HCT116 (cell line): ENCODE data around the gene TXNDC12. TPM values are rescaled to one million over a fixed set of nuclear protein-coding genes. Genes with fewer than 3 reads are reported as not detected.
"Not testable (repeated sequence)": the region's sequence is repeated elsewhere in the genome, so short reads cannot be mapped to it uniquely, and the experiment has no call there.

ENCODE experiments used
- ATAC-seq: fragments of 200-7000 bp; cut with Tn5 transposase; 2 replicates; pipeline ENCODE4 v1.9.1; 2020; ENCODE audit warnings: mild to moderate bottlenecking, moderate library complexity
- BruUV-seq: library from RNA; stranded (reverse); fragments of 400-500 nt; replicated peaks from 2 replicates; lab custom pipeline; 2021; lab: Mats Ljungman, UMichigan
- CTCF ChIA-PET: fragments of 300-600 bp; sonication (Branson Sonifier 250); formaldehyde crosslinking; loops from one replicate; lab custom pipeline; 2021; ENCODE audit warnings: antibody characterized with exemption; lab: Charles Lee
- POLR2A ChIA-PET: fragments of 300-600, 350-600 bp; sonication (Branson Sonifier 250); formaldehyde crosslinking; loops from one replicate; lab custom pipeline; 2021; ENCODE audit warnings: antibody characterized with exemption; lab: Charles Lee
- RAD21 ChIA-PET, 2 experiments: fragments of 300-600 bp; sonication (Branson Sonifier 250); formaldehyde crosslinking; loops; one replicate each; lab custom pipeline; 2023; ENCODE audit warnings: low total read pairs in 2 of 2; ENCODE audit not compliant: uncharacterized antibody in 2 of 2, unreplicated experiment in 2 of 2, low non-redundant PET in 1 of 2; lab: Charles Lee
- DNase-seq: peaks from one replicate; pipeline ENCODE4 v3.0.0-alpha.2; 2010; ENCODE audit warnings: low read depth, low spot score
- H2AFZ ChIP-seq: fragments of 200-600 bp; shearing (Covaris generic), sonication (generic); 2 replicates; pipeline ENCODE4 v1.6.1; 2017; ENCODE audit warnings: low read depth, mixed run types, mixed read lengths, antibody characterized with exemption, low read length; ENCODE audit not compliant: poor library complexity, severe bottlenecking
- H3K27ac ChIP-seq: 2 replicates; pipeline ENCODE4 v1.5.1; 2012; ENCODE audit warnings: low read depth, low read length
- H3K27me3 ChIP-seq: fragments of 200-600 bp; sonication (generic); 2 replicates; pipeline ENCODE4 v1.6.1; 2016; ENCODE audit warnings: mixed run types, low read length, mixed read lengths; ENCODE audit not compliant: insufficient read depth
- H3K36me3 ChIP-seq, 2 experiments: fragments of 200-500 bp in 1 of 2; fragments of 200-600 bp in 1 of 2; sonication (Bioruptor generic) in 1 of 2; sonication (generic) in 1 of 2; 2 replicates each; pipeline versions ENCODE4 v1.5.1 to v1.6.1; 2014 to 2016; ENCODE audit warnings: low read length in 2 of 2, inconsistent platforms in 1 of 2, mixed read lengths in 1 of 2, mixed run types in 1 of 2; ENCODE audit not compliant: insufficient read depth in 2 of 2, control insufficient read depth in 1 of 2
- H3K4me1 ChIP-seq, 2 experiments: fragments of 200-600 bp in 1 of 2; sonication (generic) in 1 of 2; 2 replicates each; pipeline versions ENCODE4 v1.5.1 to v1.6.1; 2012 to 2017; ENCODE audit warnings: low read length in 2 of 2, inconsistent platforms in 1 of 2, mild to moderate bottlenecking in 1 of 2, mixed read lengths in 1 of 2, mixed run types in 1 of 2, moderate library complexity in 1 of 2; ENCODE audit not compliant: insufficient read depth in 2 of 2, control insufficient read depth in 1 of 2
- H3K4me2 ChIP-seq: fragments of 200-600 bp; sonication (generic); 2 replicates; pipeline ENCODE4 v1.6.1; 2017; ENCODE audit warnings: mixed run types, low read length, mixed read lengths
- H3K4me3 ChIP-seq, 2 experiments: fragments of 200-600 bp in 1 of 2; sonication (generic) in 1 of 2; replicated peaks in 1 of 2; 2 replicates each; pipeline ENCODE4 v1.5.1; 2011 to 2016; ENCODE audit warnings: low read length in 2 of 2, control low read depth in 1 of 2, low read depth in 1 of 2, mild to moderate bottlenecking in 1 of 2, mixed read lengths in 1 of 2, mixed run types in 1 of 2
- H3K79me2 ChIP-seq: fragments of 200-600 bp; sonication (generic); 2 replicates; pipeline ENCODE4 v1.6.1; 2017; ENCODE audit warnings: mild to moderate bottlenecking, mixed run types, low read length, moderate library complexity, mixed read lengths; ENCODE audit not compliant: insufficient read depth
- H3K9ac ChIP-seq: fragments of 200-600 bp; sonication (generic); 2 replicates; pipeline ENCODE4 v1.6.1; 2016; ENCODE audit warnings: low read length, mixed read lengths
- H3K9me2 ChIP-seq: fragments of 200-600 bp; sonication (generic), shearing (Covaris generic); 2 replicates; pipeline ENCODE4 v1.6.1; 2017; ENCODE audit warnings: mixed run types, mild to moderate bottlenecking, moderate library complexity; ENCODE audit not compliant: insufficient read depth
- H3K9me3 ChIP-seq, 2 experiments: fragments of 200-500 bp in 1 of 2; fragments of 200-600 bp in 1 of 2; sonication (Bioruptor generic) in 1 of 2; sonication (generic) in 1 of 2; 2 replicates each; pipeline ENCODE4 v1.6.1; 2014 to 2017; ENCODE audit warnings: low read length in 2 of 2, mixed read lengths in 2 of 2, inconsistent platforms in 1 of 2, low read depth in 1 of 2, mild to moderate bottlenecking in 1 of 2, mixed run types in 1 of 2, moderate library complexity in 1 of 2; ENCODE audit not compliant: control insufficient read depth in 1 of 2, insufficient read depth in 1 of 2
- H4K20me1 ChIP-seq: fragments of 200-600 bp; sonication (generic), shearing (Covaris generic); 2 replicates; pipeline ENCODE4 v1.6.1; 2017; ENCODE audit warnings: mixed run types, mild to moderate bottlenecking, moderate library complexity; ENCODE audit not compliant: insufficient read depth
- CBX3 ChIP-seq: IDR thresholded peaks from 2 replicates; pipeline ENCODE4 v1.6.1; 2012; ENCODE audit warnings: low read depth
- CEBPB ChIP-seq: IDR thresholded peaks from 2 replicates; pipeline ENCODE4 v1.6.1; 2012; ENCODE audit warnings: low read depth
- EGR1 ChIP-seq: IDR thresholded peaks from 2 replicates; pipeline ENCODE4 v1.6.1; 2012; ENCODE audit warnings: low read depth
- ELF1 ChIP-seq: IDR thresholded peaks from 2 replicates; pipeline ENCODE4 v1.6.1; 2012; ENCODE audit warnings: low read depth, borderline replicate concordance
- FOSL1 ChIP-seq: IDR thresholded peaks from 2 replicates; pipeline ENCODE4 v1.6.1; 2012; ENCODE audit warnings: low read depth
- JUND ChIP-seq: IDR thresholded peaks from 2 replicates; pipeline ENCODE4 v1.6.1; 2012
- POLR2A ChIP-seq: IDR thresholded peaks from 2 replicates; pipeline ENCODE4 v1.7.0; 2011; ENCODE audit warnings: borderline replicate concordance; ENCODE audit not compliant: insufficient read depth, insufficient read length; ENCODE audit errors: extremely low read depth
- POLR2AphosphoS5 ChIP-seq: IDR thresholded peaks from 2 replicates; pipeline ENCODE4 v1.6.1; 2011; ENCODE audit warnings: mild to moderate bottlenecking, low read depth, low read length, moderate library complexity
- REST ChIP-seq: IDR thresholded peaks from 2 replicates; pipeline ENCODE4 v1.6.1; 2012; ENCODE audit warnings: low read depth
- SIN3A ChIP-seq: IDR thresholded peaks from 2 replicates; pipeline ENCODE4 v1.6.1; 2012; ENCODE audit warnings: low read depth
- SRF ChIP-seq: IDR thresholded peaks from 2 replicates; pipeline ENCODE4 v1.6.1; 2012; ENCODE audit warnings: low read depth
- intact Hi-C: fragments of 100-400 bp; cut with micrococcal nuclease; formaldehyde crosslinking; loops from 2 replicates; pipeline ENCODE4 v1.10.0; 2022
- total RNA-seq: library from RNA; stranded (reverse); gene quantifications from one replicate; pipeline ENCODE4 v1.2.1, GENCODE V29; 2021; ENCODE audit not compliant: unreplicated experiment
- TF ChIP-seq, protein P1 (sequence below): IDR thresholded peaks from 2 replicates; pipeline ENCODE4 v1.6.1; 2012

The TXNDC12 gene
- total RNA-seq, 1 experiment from 2014 or later = 82.8 TPM

- H4K20me1 ChIP-seq, H3K4me1 ChIP-seq, H3K79me2 ChIP-seq, POLR2A ChIA-PET, H3K27me3 ChIP-seq, H3K4me3 ChIP-seq, RAD21 ChIA-PET, H3K27ac ChIP-seq, DNase-seq, H3K36me3 ChIP-seq, ATAC-seq, H3K9me2 ChIP-seq, H3K9me3 ChIP-seq, H3K9ac ChIP-seq, H2AFZ ChIP-seq, H3K4me2 ChIP-seq, BruUV-seq: not testable (repeated sequence)
- CTCF ChIA-PET = interaction anchor here (1.2 kb wide), 1 partner anchor 108 kb away, joined by 4 read pairs; no protein-coding TSS in a partner anchor
- intact Hi-C loops = loop anchor here (10.0 kb wide), 1 partner anchor 381 kb away; no protein-coding TSS in a partner anchor
Measured at GRCh38 chr1:52006081-52006553, 48.9 kb downstream of the TXNDC12 start.

GRCh38 chr1:52005548-52005947, 49.4 kb downstream of the TXNDC12 start:
- CTCF ChIA-PET = interaction anchor here (1.2 kb wide), 1 partner anchor 108 kb away, joined by 4 read pairs; no protein-coding TSS in a partner anchor
- not testable (repeated sequence) for H3K27ac ChIP-seq

GRCh38 chr1:52003877-52004276, 51.1 kb downstream of the TXNDC12 start:
- Histone ChIP-seq H3K79me2 (no peaks in the 10 kb centered on the region), H3K9me3 (no peaks in the 10 kb centered on the region), H3K4me2 (no peak overlapping the region), H3K36me3 (no peaks in the 10 kb centered on the region), H2AFZ (no peak overlapping the region), H3K4me1 (no peaks in the 10 kb centered on the region; a peak in 1 of 4 replicates), H3K27me3 (no peaks in the 10 kb centered on the region), H3K9me2 (no peaks in the 10 kb centered on the region), H3K4me3 (no peak overlapping the region), H4K20me1 (no peaks in the 10 kb centered on the region), H3K27ac (no peak overlapping the region), H3K9ac (no peak overlapping the region)
- intact Hi-C loops = loop anchor here (10.0 kb wide), 1 partner anchor 379 kb away; no protein-coding TSS in a partner anchor
- ATAC-seq = no peak
- RAD21 ChIA-PET = no interaction called here
- no peak for DNase-seq
- CTCF ChIA-PET = no interaction called here
- POLR2A ChIA-PET = no interaction called here
- no TSS peak for BruUV-seq
- TF ChIP-seq CEBPB = no peak
- TF ChIP-seq ELF1 = no peak
- TF ChIP-seq EGR1 = no peak
- no peak for TF ChIP-seq JUND
- TF ChIP-seq FOSL1 = no peak
- no peak for TF ChIP-seq SIN3A
- TF ChIP-seq, protein P1, sequence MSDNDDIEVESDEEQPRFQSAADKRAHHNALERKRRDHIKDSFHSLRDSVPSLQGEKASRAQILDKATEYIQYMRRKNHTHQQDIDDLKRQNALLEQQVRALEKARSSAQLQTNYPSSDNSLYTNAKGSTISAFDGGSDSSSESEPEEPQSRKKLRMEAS = no peak
- no peak for TF ChIP-seq REST
- no peak for TF ChIP-seq POLR2A
- TF ChIP-seq SRF = no peak
- no peak for TF ChIP-seq CBX3
- no peak for TF ChIP-seq POLR2AphosphoS5

More at GRCh38 chr1:52005548-52005947, 49.4 kb downstream of the TXNDC12 start:
- H3K27me3 ChIP-seq, H3K9ac ChIP-seq, POLR2A ChIA-PET, H3K4me3 ChIP-seq, BruUV-seq, H3K4me1 ChIP-seq, H3K9me3 ChIP-seq, H3K36me3 ChIP-seq, H4K20me1 ChIP-seq, DNase-seq, H3K79me2 ChIP-seq, H3K4me2 ChIP-seq, RAD21 ChIA-PET, H3K9me2 ChIP-seq, ATAC-seq, H2AFZ ChIP-seq: not testable (repeated sequence)
- intact Hi-C loops = loop anchor here (10.0 kb wide), 1 partner anchor 381 kb away; no protein-coding TSS in a partner anchor
